Fibroblast of pulmonary artery (primary cell): ENCODE measurements around the gene MFSD11.
"Not testable (repeated sequence)": the region's sequence is repeated elsewhere in the genome, so short reads cannot be mapped to it uniquely, and the experiment has no call there.

Source experiments
- DNase-seq: peaks from one replicate; pipeline ENCODE4 v3.0.0-alpha.2; 2010; ENCODE audit warnings: low read depth
- H3K4me3 ChIP-seq: replicated peaks from 2 replicates; pipeline ENCODE4 v1.5.1; 2011; ENCODE audit warnings: low read depth, mild to moderate bottlenecking, control low read depth, low read length, moderate library complexity
- TF ChIP-seq, protein P1 (sequence below): IDR thresholded peaks from 2 replicates; pipeline ENCODE4 v1.5.1; 2011; ENCODE audit warnings: mild to moderate bottlenecking, control low read depth, low read length, inconsistent platforms; ENCODE audit errors: missing control alignments

MFSD11 gene

GRCh38 chr17:76702076-76702475 is 35.8 kb upstream of the MFSD11 start:
- H3K4me3 ChIP-seq: no peak overlapping the region
- DNase-seq: no peak
- TF ChIP-seq, protein P1, sequence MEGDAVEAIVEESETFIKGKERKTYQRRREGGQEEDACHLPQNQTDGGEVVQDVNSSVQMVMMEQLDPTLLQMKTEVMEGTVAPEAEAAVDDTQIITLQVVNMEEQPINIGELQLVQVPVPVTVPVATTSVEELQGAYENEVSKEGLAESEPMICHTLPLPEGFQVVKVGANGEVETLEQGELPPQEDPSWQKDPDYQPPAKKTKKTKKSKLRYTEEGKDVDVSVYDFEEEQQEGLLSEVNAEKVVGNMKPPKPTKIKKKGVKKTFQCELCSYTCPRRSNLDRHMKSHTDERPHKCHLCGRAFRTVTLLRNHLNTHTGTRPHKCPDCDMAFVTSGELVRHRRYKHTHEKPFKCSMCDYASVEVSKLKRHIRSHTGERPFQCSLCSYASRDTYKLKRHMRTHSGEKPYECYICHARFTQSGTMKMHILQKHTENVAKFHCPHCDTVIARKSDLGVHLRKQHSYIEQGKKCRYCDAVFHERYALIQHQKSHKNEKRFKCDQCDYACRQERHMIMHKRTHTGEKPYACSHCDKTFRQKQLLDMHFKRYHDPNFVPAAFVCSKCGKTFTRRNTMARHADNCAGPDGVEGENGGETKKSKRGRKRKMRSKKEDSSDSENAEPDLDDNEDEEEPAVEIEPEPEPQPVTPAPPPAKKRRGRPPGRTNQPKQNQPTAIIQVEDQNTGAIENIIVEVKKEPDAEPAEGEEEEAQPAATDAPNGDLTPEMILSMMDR: no peak

DNA sequence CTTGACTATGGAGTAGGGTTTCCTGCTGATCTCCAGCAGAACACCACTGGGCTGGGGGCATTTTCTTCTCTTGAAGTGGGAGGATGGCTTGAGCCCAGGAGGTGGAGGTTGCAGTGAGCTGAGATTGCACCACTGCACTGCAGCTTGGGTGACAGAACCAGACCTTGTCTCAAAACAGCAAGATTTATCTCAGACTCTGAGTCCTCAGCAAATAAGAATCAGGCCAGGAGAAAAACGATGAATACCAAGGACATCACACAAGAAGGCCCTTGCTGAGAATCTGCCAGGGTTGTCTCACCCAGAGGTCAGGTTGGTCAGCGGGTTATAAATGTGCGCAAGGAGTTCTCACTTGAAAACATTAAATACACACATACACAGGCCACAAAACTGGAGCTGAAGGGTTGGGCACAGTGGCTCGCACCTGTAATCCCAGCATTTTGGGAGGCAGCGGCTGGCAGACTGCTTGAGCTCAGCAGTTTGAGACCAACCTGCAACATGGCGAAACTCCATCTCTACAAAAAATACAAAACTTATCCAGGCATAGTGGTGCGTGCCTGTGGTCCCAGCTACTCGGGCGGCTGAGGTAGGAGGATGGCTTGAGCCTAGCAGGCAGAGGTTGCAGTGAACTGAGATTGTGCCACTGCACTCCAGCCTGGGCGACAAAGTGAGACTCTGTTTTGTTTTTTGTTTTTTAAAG is 34.8 kb upstream of the MFSD11 start:
- no peak overlapping the region for H3K4me3 ChIP-seq
- TF ChIP-seq, protein P1: no peak
- no peak for DNase-seq

- DNase-seq: no peak
- H3K4me3 ChIP-seq: no peak overlapping the region
- TF ChIP-seq, protein P1: no peak
Observed at GRCh38 chr17:76704805-76705204, 33.1 kb upstream of the MFSD11 start.

GRCh38 chr17:76706817-76707216 is 31.1 kb upstream of the MFSD11 start:
- no peak overlapping the region for H3K4me3 ChIP-seq
- TF ChIP-seq, protein P1: no peak
- no peak for DNase-seq

DNA sequence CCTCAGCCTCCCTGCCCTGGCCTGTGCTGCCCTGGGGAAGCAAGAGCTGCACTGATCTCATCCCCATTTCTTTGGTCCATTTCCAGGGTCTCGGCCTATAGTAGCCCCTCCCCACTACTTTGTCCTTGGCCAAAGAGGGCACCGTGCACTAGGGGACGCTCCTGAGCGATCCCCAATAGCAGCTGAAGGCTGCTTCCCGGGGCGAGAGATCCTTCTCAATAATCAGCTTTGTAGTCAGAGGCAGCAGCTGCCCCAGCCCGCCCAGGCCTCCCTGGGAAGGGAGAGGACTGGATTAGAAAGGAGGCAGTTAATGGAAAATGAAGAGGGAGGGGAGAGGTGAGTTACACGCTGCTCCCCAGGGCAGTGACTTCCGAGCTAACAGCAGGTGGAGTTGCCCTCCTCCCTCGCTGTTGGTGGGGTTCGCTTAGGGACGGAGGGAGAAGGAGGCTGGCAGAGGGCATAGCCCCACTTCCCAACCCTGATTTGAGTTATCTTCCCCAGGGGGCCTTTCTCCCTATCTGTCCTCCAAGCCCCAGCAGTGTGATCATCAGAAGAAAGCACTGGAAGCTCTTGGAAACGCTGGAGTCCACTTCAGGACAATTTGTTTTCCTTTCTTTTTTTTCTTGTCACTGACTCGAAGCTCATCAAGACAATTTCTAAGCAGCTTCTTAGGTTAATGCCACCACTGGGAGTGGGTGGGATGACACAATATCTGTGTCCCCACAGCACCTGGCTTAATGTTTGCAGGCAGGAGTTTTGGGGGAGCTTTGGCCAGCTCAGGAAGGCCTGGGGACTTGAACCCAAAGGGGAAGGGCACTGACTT is 29.7 kb upstream of the MFSD11 start:
- H3K4me3 ChIP-seq: peak overlapping the region; percentile 67
- TF ChIP-seq, protein P1: peak; percentile 44
- DNase-seq: no peak

- DNase-seq: peak; percentile 95
- TF ChIP-seq, protein P1: no peak
- peak overlapping the region; percentile 67 for H3K4me3 ChIP-seq
Observed at GRCh38 chr17:76709077-76709950, 28.6 kb upstream of the MFSD11 start.

GRCh38 chr17:76709951-76710862 is 27.7 kb upstream of the MFSD11 start:
- peak overlapping the region; percentile 67 for H3K4me3 ChIP-seq
- DNase-seq: not testable (repeated sequence)
